Medulla oblongata (tissue), 1 donor: ENCODE measurements around the gene GTF2A1L.
"Not testable (repeated sequence)": the region's sequence is repeated elsewhere in the genome, so short reads cannot be mapped to it uniquely, and the experiment has no call there.

Experiments used
- DNase-seq: peaks from one replicate; pipeline ENCODE4 v3.0.0-alpha.2; 2015; ENCODE audit errors: extremely low spot score

Gene GTF2A1L, protein sequence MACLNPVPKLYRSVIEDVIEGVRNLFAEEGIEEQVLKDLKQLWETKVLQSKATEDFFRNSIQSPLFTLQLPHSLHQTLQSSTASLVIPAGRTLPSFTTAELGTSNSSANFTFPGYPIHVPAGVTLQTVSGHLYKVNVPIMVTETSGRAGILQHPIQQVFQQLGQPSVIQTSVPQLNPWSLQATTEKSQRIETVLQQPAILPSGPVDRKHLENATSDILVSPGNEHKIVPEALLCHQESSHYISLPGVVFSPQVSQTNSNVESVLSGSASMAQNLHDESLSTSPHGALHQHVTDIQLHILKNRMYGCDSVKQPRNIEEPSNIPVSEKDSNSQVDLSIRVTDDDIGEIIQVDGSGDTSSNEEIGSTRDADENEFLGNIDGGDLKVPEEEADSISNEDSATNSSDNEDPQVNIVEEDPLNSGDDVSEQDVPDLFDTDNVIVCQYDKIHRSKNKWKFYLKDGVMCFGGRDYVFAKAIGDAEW

GRCh38 chr2:48617618-48618017 lies at the start of gene GTF2A1L:
TSS of gene GTF2A1L (plus strand) at chr2:48617856. CDS start at chr2:48617875, 19 bp downstream.
- DNase-seq: no peak

GRCh38 chr2:48568547-48568946 lies 49.1 kb upstream of the GTF2A1L start:
- no peak for DNase-seq

- no peak for DNase-seq
Measured at GRCh38 chr2:48569433-48569832, 48.2 kb upstream of the GTF2A1L start.

DNA sequence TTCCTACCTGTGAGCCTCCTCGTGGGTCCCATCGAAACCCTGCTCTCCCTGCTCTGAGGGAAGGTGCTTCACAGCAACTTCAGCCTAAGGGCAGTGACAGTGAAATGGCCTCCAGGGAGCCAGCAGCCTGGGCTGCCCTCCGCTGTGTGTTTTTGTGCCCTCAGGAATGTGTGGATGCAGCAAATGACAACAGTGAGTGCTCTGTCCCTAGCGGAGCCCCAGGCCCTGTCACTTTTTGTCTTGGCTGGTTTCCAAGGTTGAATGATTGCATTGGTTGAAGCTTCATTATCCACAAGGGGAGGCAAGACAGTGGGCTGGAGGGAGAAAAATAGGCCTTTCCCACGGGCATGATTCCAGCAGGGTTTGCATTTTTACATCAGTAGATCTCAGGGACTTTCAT lies 44.8 kb upstream of the GTF2A1L start:
- no peak for DNase-seq

DNA sequence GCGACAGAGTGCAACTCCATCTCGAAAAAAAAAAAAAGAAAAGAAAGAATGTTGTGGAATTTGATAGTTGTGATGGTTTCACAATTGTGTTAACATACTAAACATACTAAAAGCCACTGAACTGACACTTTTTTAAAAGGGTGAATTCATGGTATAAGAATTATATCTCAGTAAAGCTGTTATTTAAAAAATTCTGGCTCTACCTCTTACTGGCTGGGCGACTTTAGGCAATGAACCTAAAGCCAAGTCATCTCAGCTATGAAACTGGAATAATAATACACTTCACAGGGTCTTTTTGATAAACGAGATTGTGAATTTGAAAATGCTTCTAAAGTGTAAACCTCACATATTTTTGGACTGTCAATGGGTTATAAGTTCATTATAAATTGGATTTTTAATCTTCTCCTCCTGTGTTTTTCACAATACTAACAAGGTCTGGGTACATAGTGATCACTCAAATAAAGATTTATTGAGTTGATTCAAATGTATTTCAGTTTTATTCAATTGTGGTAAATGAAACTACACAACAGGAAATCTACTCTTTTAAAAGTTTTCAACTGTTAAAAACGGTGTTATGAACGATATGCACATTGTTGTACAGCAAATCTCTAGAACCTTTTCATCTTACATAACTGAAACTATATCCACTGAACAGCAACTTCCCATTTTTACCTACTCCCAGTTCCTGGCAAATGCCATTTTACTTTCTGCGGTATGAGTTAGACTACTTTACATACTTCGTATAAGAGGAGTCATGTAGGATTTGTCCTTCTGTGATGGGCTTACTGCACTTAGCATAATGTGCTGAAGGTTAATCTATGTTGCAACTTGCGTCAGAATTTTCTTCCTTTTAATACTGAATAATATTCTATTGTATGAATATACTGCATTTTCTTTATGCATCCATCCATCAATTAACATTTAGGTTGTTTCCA lies 43.0 kb upstream of the GTF2A1L start:
- DNase-seq: no peak

DNA sequence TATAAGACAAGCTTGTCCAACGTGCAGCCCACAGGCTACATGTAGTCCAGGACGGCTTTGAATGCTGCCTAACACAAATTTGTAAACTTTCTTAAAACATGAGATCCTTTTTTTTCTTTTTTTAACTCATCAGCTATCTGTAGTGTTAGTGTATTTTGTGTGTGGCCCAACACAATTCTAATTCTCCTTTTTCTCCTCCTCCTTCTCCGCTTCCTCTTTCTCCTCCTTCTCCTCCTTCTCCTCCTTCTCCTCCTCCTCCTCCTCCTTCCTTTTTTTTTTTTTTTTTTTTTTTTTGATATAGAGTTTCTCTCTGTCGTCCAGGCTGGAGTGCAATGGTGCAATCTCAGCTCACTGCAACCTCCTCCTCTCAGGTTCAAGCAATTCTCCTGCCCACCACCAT lies 39.3 kb upstream of the GTF2A1L start:
- no peak for DNase-seq

DNA sequence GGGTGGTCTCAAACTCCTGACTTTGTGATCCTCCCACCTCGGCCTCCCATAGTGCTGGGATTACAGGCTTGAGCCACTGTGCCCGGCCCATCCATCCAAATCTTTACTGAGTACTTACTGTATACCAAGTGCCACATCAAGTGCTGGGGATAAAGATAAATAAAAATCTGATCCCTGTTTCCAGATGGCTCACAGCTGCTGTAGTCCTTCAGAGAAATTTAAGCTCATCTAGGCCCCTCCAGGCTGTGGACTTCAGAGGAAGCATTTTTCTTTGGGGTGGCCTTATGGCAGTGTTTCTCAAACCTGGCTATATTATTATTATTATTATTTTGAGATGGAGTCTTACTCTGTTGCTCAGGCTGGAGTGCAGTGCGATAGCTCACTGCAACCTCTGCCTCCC lies 33.7 kb upstream of the GTF2A1L start:
- no peak for DNase-seq

DNA sequence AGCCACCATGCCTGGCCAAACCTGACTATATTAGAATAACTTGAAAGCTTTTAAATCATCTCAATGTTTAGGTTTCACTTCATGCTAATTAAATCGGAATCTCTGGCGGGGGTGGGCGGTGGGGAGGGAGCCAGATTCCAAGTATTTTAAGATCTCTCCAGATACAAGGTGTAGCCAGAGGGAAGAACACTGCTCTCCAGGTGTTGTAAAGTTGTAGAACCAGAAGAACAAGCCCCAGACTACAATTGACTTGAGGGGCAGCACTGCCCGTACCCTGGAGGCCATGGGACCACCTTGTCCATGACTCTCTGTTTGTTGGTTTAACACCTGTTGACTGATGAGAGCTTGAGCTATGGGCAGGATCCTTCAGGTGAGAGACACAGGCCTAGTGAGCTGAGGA lies 33.1 kb upstream of the GTF2A1L start:
- DNase-seq: no peak

DNA sequence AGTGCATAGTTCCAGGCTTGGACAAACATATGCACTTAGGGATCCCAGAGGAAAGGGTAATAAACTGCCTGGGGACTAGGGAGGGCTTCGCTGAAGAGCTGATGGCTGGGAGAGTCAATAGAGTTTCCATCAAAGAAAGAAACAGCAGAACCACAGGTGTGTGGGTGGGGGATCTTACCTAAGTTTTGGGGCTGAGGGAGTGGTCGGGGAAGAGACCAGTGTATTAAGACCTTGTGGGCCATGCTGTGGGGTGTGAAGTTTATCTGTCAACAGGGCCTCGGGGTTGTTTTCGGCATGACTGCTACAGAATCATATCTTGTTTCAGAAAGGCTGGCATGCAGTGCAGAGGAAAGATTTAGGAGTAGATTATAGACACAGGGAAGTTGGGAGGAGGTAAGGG lies 31.2 kb upstream of the GTF2A1L start:
- DNase-seq: no peak

- no peak for DNase-seq
Measured at GRCh38 chr2:48587560-48587959, 30.1 kb upstream of the GTF2A1L start.

DNA sequence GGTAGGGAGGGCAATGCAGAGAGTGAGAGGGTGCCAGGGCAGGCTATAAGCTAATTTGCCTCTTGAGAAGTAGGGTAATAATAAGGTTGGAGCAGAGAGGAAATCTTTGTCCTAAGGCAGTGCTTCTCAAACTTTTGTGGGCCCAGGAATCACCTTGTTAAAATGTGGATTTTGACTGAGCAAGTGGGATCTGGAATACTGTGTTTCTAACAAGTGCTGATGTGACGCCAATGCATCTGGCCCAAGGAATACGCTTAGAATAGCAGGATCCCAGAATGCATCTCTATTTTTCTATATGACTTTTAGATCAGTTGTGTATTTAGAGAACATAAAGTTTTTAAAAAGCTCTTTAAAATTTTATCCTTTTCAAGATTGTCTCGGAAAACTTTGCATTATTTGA lies 29.7 kb upstream of the GTF2A1L start:
- DNase-seq: no peak

GRCh38 chr2:48588745-48589144 lies 28.9 kb upstream of the GTF2A1L start:
- DNase-seq: no peak

GRCh38 chr2:48589170-48589767 lies 28.4 kb upstream of the GTF2A1L start:
- DNase-seq: peak; percentile 80

GRCh38 chr2:48590017-48590416 lies 27.6 kb upstream of the GTF2A1L start:
- no peak for DNase-seq

GRCh38 chr2:48592067-48592466 lies 25.6 kb upstream of the GTF2A1L start:
- DNase-seq: no peak

DNA sequence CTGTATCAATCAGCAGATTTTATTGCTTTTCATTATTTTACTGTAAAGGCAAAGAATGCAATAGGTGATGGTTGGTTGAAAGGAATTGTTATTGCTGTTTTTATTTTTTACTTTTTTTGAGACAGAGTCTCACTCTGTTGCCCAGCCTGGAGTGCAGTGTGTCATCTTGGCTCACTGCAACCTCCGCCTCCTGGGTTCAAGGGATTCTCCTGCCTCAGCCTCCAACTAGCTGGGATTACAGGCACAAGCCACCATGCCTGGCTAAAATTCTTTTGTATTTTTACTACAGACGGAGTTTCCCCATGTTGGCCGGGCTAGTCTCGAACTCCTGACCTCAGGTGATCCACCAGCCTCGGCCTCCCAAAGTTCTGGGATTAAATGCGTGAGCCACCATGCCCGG lies 20.9 kb upstream of the GTF2A1L start:
- not testable (repeated sequence) for DNase-seq

GRCh38 chr2:48597492-48597891 lies 20.2 kb upstream of the GTF2A1L start:
- DNase-seq: no peak

- peak; percentile 79 for DNase-seq
Measured at GRCh38 chr2:48600204-48600813, 17.3 kb upstream of the GTF2A1L start.

DNA sequence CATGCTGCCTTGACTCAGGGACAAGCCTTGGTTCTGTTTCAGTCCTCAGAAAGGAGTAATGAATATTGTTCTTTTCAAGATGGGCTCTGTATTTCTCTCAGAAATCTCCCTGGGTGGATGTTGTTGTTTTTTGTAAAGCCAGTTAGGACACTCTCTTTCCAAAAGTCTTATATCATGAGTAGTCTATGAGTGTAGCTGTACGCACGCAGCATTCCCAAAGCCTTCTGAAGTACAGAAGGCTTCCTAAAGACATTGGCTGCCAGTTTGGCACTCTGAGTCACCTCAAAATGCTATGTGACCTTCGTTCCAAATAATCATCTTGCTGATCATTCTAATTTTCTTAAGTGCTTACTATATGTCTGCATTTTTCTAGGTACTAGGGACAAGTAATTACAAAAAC lies 16.7 kb upstream of the GTF2A1L start:
- no peak for DNase-seq

GRCh38 chr2:48601349-48601748 lies 16.3 kb upstream of the GTF2A1L start:
- DNase-seq: peak; percentile 67

DNA sequence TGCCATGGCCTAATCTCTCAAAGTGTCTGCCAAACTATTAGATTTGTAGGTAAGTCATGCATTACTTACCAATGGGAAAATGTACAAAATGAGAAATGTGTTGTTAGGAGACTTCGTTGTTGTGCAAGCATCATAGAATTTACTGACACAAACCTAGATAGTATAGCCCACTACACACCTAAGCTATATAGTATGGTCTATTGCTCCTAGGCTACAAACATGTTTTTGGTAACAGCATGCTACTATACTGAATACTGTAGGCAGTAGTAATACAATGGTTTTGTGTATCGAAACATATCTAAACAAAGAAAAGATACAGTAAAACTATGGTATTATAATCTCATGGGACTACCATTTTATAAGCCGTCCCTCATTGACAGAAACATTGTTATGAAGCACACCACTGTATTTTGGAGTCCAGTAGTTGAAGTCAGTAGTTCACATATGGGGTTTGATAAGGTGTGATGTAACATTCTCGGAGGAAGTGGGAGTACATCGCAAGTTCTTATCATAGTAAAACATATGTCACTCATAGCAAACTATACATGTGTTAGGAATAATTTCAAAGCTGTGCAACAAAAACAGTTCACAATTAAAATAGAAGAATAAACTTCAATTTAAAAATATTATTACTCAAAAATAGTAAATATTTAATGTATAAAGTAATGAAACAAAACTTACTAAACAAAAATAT lies 12.0 kb upstream of the GTF2A1L start:
- no peak for DNase-seq
